Stimulated activated naive CD4-positive, alpha-beta T cell treated with Interleukin-2 at 50 U/mL for 16 hours (primary cell): ENCODE results near the gene PTPRE.

Experiments used
- DNase-seq: peaks from one replicate; lab custom pipeline; 2025; lab: John Stamatoyannopoulos, UW

The PTPRE gene

GRCh38 chr10:127908106-127908958, 1.4 kb downstream of the PTPRE start:
- no peak for DNase-seq

- no peak for DNase-seq
These were observed 2.0 kb downstream of the PTPRE start for GRCh38 chr10:127908959-127909267.

- DNase-seq, result no peak
These were observed 3.0 kb downstream of the PTPRE start for GRCh38 chr10:127909716-127910463.

- no peak for DNase-seq
These were observed 3.5 kb downstream of the PTPRE start for GRCh38 chr10:127910464-127910770.

GRCh38 chr10:127911218-127911866, 4.4 kb downstream of the PTPRE start:
- DNase-seq, result no peak

GRCh38 chr10:127911867-127912257, 5.0 kb downstream of the PTPRE start:
- no peak for DNase-seq

- no peak for DNase-seq
These were observed 5.9 kb downstream of the PTPRE start for GRCh38 chr10:127912607-127913367.

- no peak for DNase-seq
These were observed 6.5 kb downstream of the PTPRE start for GRCh38 chr10:127913368-127913759.

GRCh38 chr10:127915324-127915723, 8.4 kb downstream of the PTPRE start:
- no peak for DNase-seq

GRCh38 chr10:127916826-127917225, 9.9 kb downstream of the PTPRE start:
- no peak for DNase-seq

- no peak for DNase-seq
These were observed 11.7 kb downstream of the PTPRE start for GRCh38 chr10:127918572-127918971.

- no peak for DNase-seq
These were observed 12.7 kb downstream of the PTPRE start for GRCh38 chr10:127919418-127920271.

GRCh38 chr10:127920306-127921074, 13.6 kb downstream of the PTPRE start:
- DNase-seq, result no peak

GRCh38 chr10:127921075-127921752, 14.3 kb downstream of the PTPRE start:
- DNase-seq, result no peak

- DNase-seq, result no peak
These were observed 14.8 kb downstream of the PTPRE start for GRCh38 chr10:127921753-127922145.

GRCh38 chr10:127922206-127922605, 15.3 kb downstream of the PTPRE start:
- no peak for DNase-seq

GRCh38 chr10:127922675-127923366, 15.9 kb downstream of the PTPRE start:
- DNase-seq, result no peak

- DNase-seq, result no peak
These were observed 16.7 kb downstream of the PTPRE start for GRCh38 chr10:127923646-127924045.

GRCh38 chr10:127925471-127926207, 18.7 kb downstream of the PTPRE start:
- no peak for DNase-seq
